K562 (cell line): ENCODE measurements around the gene RPEL1. TPM values are rescaled to one million over a fixed set of nuclear protein-coding genes. Genes with fewer than 3 reads are reported as not detected.

Experiments
- ATAC-seq: fragments of 200-7000 bp; cut with Tn5 transposase; 3 replicates; pipeline ENCODE4 v1.9.1; 2020; ENCODE audit warnings: moderate library complexity
- BruUV-seq: library from RNA; stranded (reverse); fragments of 400-500 nt; replicated peaks from 2 replicates; lab custom pipeline; 2021; lab: Mats Ljungman, UMichigan
- CTCF ChIA-PET: fragments of 300-600 bp; formaldehyde crosslinking; extraction: SDS; loops from one replicate; lab custom pipeline; 2021; ENCODE audit warnings: low intra/inter-chr PET ratio; lab: Yijun Ruan, JAX
- POLR2A ChIA-PET: fragments of 300-600, 350-650 bp; sonication (Branson Sonifier 250); formaldehyde crosslinking; extraction: SDS; loops from one replicate; lab custom pipeline; 2021; ENCODE audit warnings: antibody characterized with exemption, inconsistent platforms; lab: Yijun Ruan, JAX
- DNase-seq, 4 experiments: peaks; one replicate each; pipeline versions ENCODE4 v3.0.0 to v3.0.0-alpha.2; 2011 to 2018; ENCODE audit warnings: low spot score in 3 of 4, mixed read lengths in 3 of 4; ENCODE audit errors: extremely low read depth in 1 of 4
- FAIRE-seq: peaks from 2 replicates; lab custom pipeline; 2011; peaks lifted over from hg19 to GRCh38; lab: Jason Lieb, UNC
- H2AFZ ChIP-seq: 2 replicates; pipeline ENCODE4 v1.6.0; 2011; ENCODE audit warnings: low read depth, low read length, control low read depth, inconsistent platforms
- H3K27ac ChIP-seq: fragments of 200-600 bp; 3 replicates; pipeline ENCODE4 v1.8.0; 2011; ENCODE audit warnings: low read depth, mild to moderate bottlenecking, control low read depth, inconsistent platforms, low read length, moderate library complexity, mixed read lengths; ENCODE audit errors: extremely low read depth
- H3K27me3 ChIP-seq, 2 experiments: fragments of 300-600 bp in 1 of 2; 2 replicates in 1 of 2; 3 replicates in 1 of 2; pipeline versions ENCODE4 v1.6.0 to v1.8.0; 2011; ENCODE audit warnings: inconsistent platforms in 2 of 2, low read length in 2 of 2, mild to moderate bottlenecking in 1 of 2, mixed read lengths in 1 of 2, moderate library complexity in 1 of 2; ENCODE audit not compliant: control insufficient read depth in 2 of 2, insufficient read depth in 2 of 2
- H3K36me3 ChIP-seq: fragments of 300-600 bp; 3 replicates; pipeline ENCODE4 v1.8.0; 2011; ENCODE audit warnings: mild to moderate bottlenecking, low read length, inconsistent platforms; ENCODE audit not compliant: control insufficient read depth, insufficient read depth
- H3K4me1 ChIP-seq, 2 experiments: fragments of 200-600 bp in 1 of 2; replicated peaks in 1 of 2; 2 replicates in 1 of 2; 3 replicates in 1 of 2; pipeline versions ENCODE4 v1.5.1 to v1.8.0; 2011; ENCODE audit warnings: inconsistent platforms in 2 of 2, low read length in 2 of 2, mild to moderate bottlenecking in 1 of 2, mixed read lengths in 1 of 2, moderate library complexity in 1 of 2; ENCODE audit not compliant: control insufficient read depth in 2 of 2, insufficient read depth in 2 of 2
- H3K4me2 ChIP-seq: 2 replicates; pipeline ENCODE4 v1.6.1; 2011; ENCODE audit warnings: low read length, control low read depth, inconsistent platforms, mixed read lengths; ENCODE audit not compliant: insufficient read depth
- H3K4me3 ChIP-seq: fragments of 200-600 bp; sonication (generic), shearing (Covaris generic); 2 replicates; pipeline ENCODE4 v1.5.1; 2016; ENCODE audit warnings: control low read depth, inconsistent platforms
- H3K79me2 ChIP-seq: fragments of 200-600 bp; 3 replicates; pipeline ENCODE4 v1.8.0; 2011; ENCODE audit warnings: low read length, inconsistent platforms; ENCODE audit not compliant: control insufficient read depth, insufficient read depth
- H3K9ac ChIP-seq, 2 experiments: 2 replicates each; pipeline versions ENCODE4 v1.6.0 to v1.6.1; 2011; ENCODE audit warnings: low read depth in 2 of 2, low read length in 2 of 2, control low read depth in 1 of 2, inconsistent platforms in 1 of 2, mild to moderate bottlenecking in 1 of 2, mixed read lengths in 1 of 2; ENCODE audit not compliant: insufficient read depth in 1 of 2
- H3K9me1 ChIP-seq: one replicate; pipeline ENCODE4 v1.6.0; 2011; ENCODE audit warnings: inconsistent platforms, mild to moderate bottlenecking, low read length, moderate library complexity; ENCODE audit not compliant: control insufficient read depth, insufficient read depth
- H3K9me3 ChIP-seq: replicated peaks from 2 replicates; pipeline ENCODE4 v1.5.1; 2011; ENCODE audit warnings: low read depth, low read length, inconsistent platforms; ENCODE audit not compliant: control insufficient read depth, insufficient read depth
- H4K20me1 ChIP-seq: replicated peaks from 2 replicates; pipeline ENCODE4 v1.6.1; 2011; ENCODE audit warnings: low read length, inconsistent platforms, mixed read lengths; ENCODE audit not compliant: control insufficient read depth, insufficient read depth
- ATF4 ChIP-seq: fragments of 450-650 bp; formaldehyde crosslinking; IDR thresholded peaks from 2 replicates; pipeline ENCODE4 v1.4.0; 2022; ENCODE audit warnings: mild to moderate bottlenecking, moderate library complexity
- RBM17 ChIP-seq: fragments of 200-400 bp; formaldehyde crosslinking; IDR thresholded peaks from 2 replicates; pipeline ENCODE4 v1.6.1; 2017; ENCODE audit warnings: low read depth, mild to moderate bottlenecking, low read length, borderline replicate concordance
- TRIM25 ChIP-seq: fragments of 450-650 bp; IDR thresholded peaks from 2 replicates; pipeline ENCODE4 v1.7.0; 2016; ENCODE audit warnings: borderline replicate concordance
- ZBTB40 ChIP-seq, 2 experiments: fragments of 450-650 bp in 1 of 2; sonication (generic) in 1 of 2; formaldehyde crosslinking in 1 of 2; IDR thresholded peaks; 2 replicates each; pipeline versions ENCODE4 v1.7.1 to v1.9.0; 2016 to 2022; ENCODE audit warnings: inconsistent platforms in 1 of 2, mild to moderate bottlenecking in 1 of 2, missing genetic modification reagents in 1 of 2
- WGBS: fragments of 100-300 bp; shearing (Covaris generic); methylation state at CpG from one replicate; pipeline ENCODE4 v1.1.6; 2016; ENCODE audit warnings: low coverage, mixed read lengths; ENCODE audit not compliant: insufficient coverage; ENCODE audit errors: missing lambda C conversion rate; 5-methylcytosine and 5-hydroxymethylcytosine counted together
- in situ Hi-C: fragments of 300-500 bp; cut with MboI; formaldehyde crosslinking; loops from 4 replicates; pipeline ENCODE4 v1.15.0; 2018; ENCODE audit warnings: inconsistent platforms, mixed read lengths
- intact Hi-C: fragments of 100-400 bp; cut with micrococcal nuclease; formaldehyde crosslinking; loops from 2 replicates; pipeline ENCODE4 v1.14.2; 2022
- polyA plus RNA-seq, 8 experiments: library from polyadenylated mRNA; depleted of rRNA in 4 of 8; stranded (reverse) in 5 of 8; unstranded in 3 of 8; fragments of >200 nt; fragmentation: Nextera tagmentation in 2 of 8; fragmentation: Illumina TruSeq in 1 of 8; extraction: Ambion mirVana in 2 of 8; extraction: Trizol in 1 of 8; gene quantifications; 2 replicates each; pipeline versions ENCODE4 v1.2.1 to v1.2.3, GENCODE V29; 2011 to 2014; ENCODE audit warnings: inconsistent platforms in 1 of 8, missing spikeins in 1 of 8
- total RNA-seq, 7 experiments: library from RNA; depleted of rRNA in 6 of 7; stranded (reverse); fragments of >200 nt in 6 of 7; fragmentation: Illumina TruSeq in 2 of 7; extraction: Trizol in 2 of 7; gene quantifications; 2 replicates each; pipeline versions ENCODE4 v1.2.1 to v1.2.3, GENCODE V29; 2011 to 2021; ENCODE audit warnings: low replicate concordance in 1 of 7

The RPEL1 gene
- total and polyA plus RNA-seq, 9 of the 15 experiments (the other 6 are each of a cell fraction or from before 2014, with no cell fraction given): 0.04 to 0.15 (median 0.07) TPM; not detected in 4

- H3K79me2 ChIP-seq: no peaks in the 10 kb centered on the region
- in situ Hi-C loops: no loop called here
Observed at GRCh38 chr10:103256613-103257012, 10.9 kb downstream of the RPEL1 start.

More at GRCh38 chr10:103256613-103257012, 10.9 kb downstream of the RPEL1 start:
- peaks cover 0 to 4% of the 10 kb centered on the region in 2 experiments; a peak in 3 of 5 replicates for H3K4me1 ChIP-seq
- H3K36me3 ChIP-seq: no peaks in the 10 kb centered on the region
- WGBS: 23% methylated on average over 1 of the region's 1 CpG
- ChIA-PET POLR2A (interaction anchor here (0.7 kb wide), 2 partner anchors 327 to 336 kb away, joined by 3 read pairs; no protein-coding TSS in a partner anchor), CTCF (no interaction called here)
- H3K4me3 ChIP-seq: no peak overlapping the region
- no peaks in the 10 kb centered on the region for H4K20me1 ChIP-seq
- H3K4me2 ChIP-seq: no peak overlapping the region
- H2AFZ ChIP-seq: no peak overlapping the region
- H3K9me3 ChIP-seq: no peaks in the 10 kb centered on the region
- H3K27me3 ChIP-seq: no peaks in the 10 kb centered on the region
- FAIRE-seq: no peak
- H3K9ac ChIP-seq: no peak overlapping the region
- no peak overlapping the region for H3K27ac ChIP-seq
- peak; percentile 86 for TF ChIP-seq ZBTB40 (IDR thresholded peaks at IDR 0.05)
- TF ChIP-seq ZBTB40 (CRISPR knock-in tag; IDR thresholded peaks at IDR 0.05): peak; percentile 69
- no peak for TF ChIP-seq ATF4 (CRISPR knock-in tag)
- no peak for TF ChIP-seq TRIM25
- no peak for TF ChIP-seq RBM17
- TF ChIP-seq, all 486 proteins: peak for 1
- intact Hi-C loops: no loop called here
- no peak for ATAC-seq
- no peaks in the 10 kb centered on the region for H3K9me1 ChIP-seq
- DNase-seq: no peak
- no TSS peak for BruUV-seq
